Measurements from ENCODE around the gene FLNC.

GRCh38 chr7:128873234-128873633 is 43.0 kb downstream of the FLNC start:
- TF ChIP-seq CTCF (IDR thresholded peaks at IDR 0.05) (no peak), TCF7L2 (IDR thresholded peaks at IDR 0.05; ENCODE audit: low read depth, low read length) (no peak)
